Measurements from ENCODE around the gene CTDP1.
A peak's percentile ranks its signal among the peaks of the same experiment; 100 is the strongest.
"Not testable (repeated sequence)": the region's sequence is repeated elsewhere in the genome, so short reads cannot be mapped to it uniquely, and the experiment has no call there.

CTDP1 gene

GRCh38 chr18:79739440-79739778, 59.8 kb downstream of the CTDP1 start:
- DNase-seq, result no peak

- DNase-seq, result not testable (repeated sequence)
Observed at GRCh38 chr18:79740047-79740446, 60.4 kb downstream of the CTDP1 start.

GRCh38 chr18:79740521-79741361, 61.1 kb downstream of the CTDP1 start:
- DNase-seq, result no peak

- DNase-seq, result peak in 1 of 58 donors; percentile 18
Observed at GRCh38 chr18:79741362-79741700, 61.7 kb downstream of the CTDP1 start.

GRCh38 chr18:79742076-79742475, 62.5 kb downstream of the CTDP1 start:
- DNase-seq, result no peak

GRCh38 chr18:79744625-79745024, 65.0 kb downstream of the CTDP1 start:
- no peak for DNase-seq

GRCh38 chr18:79746730-79747129, 67.1 kb downstream of the CTDP1 start:
- DNase-seq, result no peak

GRCh38 chr18:79747156-79747845, 67.7 kb downstream of the CTDP1 start:
- no peak for DNase-seq

- DNase-seq, result no peak
Observed at GRCh38 chr18:79748321-79749180, 68.9 kb downstream of the CTDP1 start.

- peak in 18 of 58 donors; percentile 14 to 48 (median 34) for DNase-seq
Observed at GRCh38 chr18:79749251-79750191, 69.9 kb downstream of the CTDP1 start.

GRCh38 chr18:79750980-79751571, 71.5 kb downstream of the CTDP1 start:
- peak in 8 of 58 donors; percentile 19 to 57 (median 36) for DNase-seq

- DNase-seq, result not testable (repeated sequence)
Observed at GRCh38 chr18:79751918-79752578, 72.4 kb downstream of the CTDP1 start.

GRCh38 chr18:79752946-79753345, 73.3 kb downstream of the CTDP1 start:
- DNase-seq, result not testable (repeated sequence)

GRCh38 chr18:79753391-79753851, 73.8 kb downstream of the CTDP1 start:
- no peak for DNase-seq

- DNase-seq, result peak in 2 of 58 donors; percentile 14 to 20
Observed at GRCh38 chr18:79754022-79754761, 74.6 kb downstream of the CTDP1 start.

GRCh38 chr18:79754831-79755351, 75.3 kb downstream of the CTDP1 start:
- DNase-seq, result no peak

- no peak for DNase-seq
Observed at GRCh38 chr18:79755496-79756142, 76.0 kb downstream of the CTDP1 start.

GRCh38 chr18:79756143-79756500, 76.5 kb downstream of the CTDP1 start:
- no peak for DNase-seq
